DMS 273 (cell line): ENCODE measurements around the gene S1PR3.

Source experiments
- DNase-seq: peaks from one replicate; lab custom pipeline; 2025; ENCODE audit not compliant: unreplicated experiment; lab: John Stamatoyannopoulos, UW

Gene S1PR3

GRCh38 chr9:89008055-89008743 is 16.9 kb downstream of the S1PR3 start:
- peak; percentile 65 for DNase-seq

- peak; percentile 37 for DNase-seq
These were observed 17.7 kb downstream of the S1PR3 start for GRCh38 chr9:89008744-89009545.

GRCh38 chr9:89009546-89009840 is 18.2 kb downstream of the S1PR3 start:
- DNase-seq: no peak

- no peak for DNase-seq
These were observed 18.8 kb downstream of the S1PR3 start for GRCh38 chr9:89010056-89010455.

- DNase-seq: peak; percentile 54
These were observed 19.4 kb downstream of the S1PR3 start for GRCh38 chr9:89010526-89011111.

GRCh38 chr9:89011683-89012082 is 20.4 kb downstream of the S1PR3 start:
- no peak for DNase-seq

- no peak for DNase-seq
These were observed 21.2 kb downstream of the S1PR3 start for GRCh38 chr9:89012294-89013042.

- no peak for DNase-seq
These were observed 22.4 kb downstream of the S1PR3 start for GRCh38 chr9:89013660-89014059.

- no peak for DNase-seq
These were observed 22.9 kb downstream of the S1PR3 start for GRCh38 chr9:89014153-89014552.

- DNase-seq: no peak
These were observed 24.1 kb downstream of the S1PR3 start for GRCh38 chr9:89015336-89015735.

- DNase-seq: no peak
These were observed 29.5 kb downstream of the S1PR3 start for GRCh38 chr9:89020754-89021153.

- no peak for DNase-seq
These were observed 30.0 kb downstream of the S1PR3 start for GRCh38 chr9:89021154-89021803.

GRCh38 chr9:89022001-89022759 is 30.9 kb downstream of the S1PR3 start:
- no peak for DNase-seq

- DNase-seq: no peak
These were observed 31.6 kb downstream of the S1PR3 start for GRCh38 chr9:89022902-89023301.

GRCh38 chr9:89023740-89024139 is 32.5 kb downstream of the S1PR3 start:
- no peak for DNase-seq

- DNase-seq: no peak
These were observed 33.5 kb downstream of the S1PR3 start for GRCh38 chr9:89024727-89025126.

- DNase-seq: no peak
These were observed 34.3 kb downstream of the S1PR3 start for GRCh38 chr9:89025553-89025952.

- no peak for DNase-seq
These were observed 35.6 kb downstream of the S1PR3 start for GRCh38 chr9:89026876-89027275.

GRCh38 chr9:89029788-89030187 is 38.5 kb downstream of the S1PR3 start:
- no peak for DNase-seq

GRCh38 chr9:89032173-89032572 is 40.9 kb downstream of the S1PR3 start:
- DNase-seq: no peak
